SK-N-SH treated with all-trans-retinoic acid at 6 μM for 48 hours (cell line): ENCODE measurements around the gene GRK2.

Experiments
- ATAC-seq: fragments of 200-7000 bp; cut with Tn5 transposase; 3 replicates; pipeline ENCODE4 v1.9.1; 2020; ENCODE audit warnings: mild to moderate bottlenecking, moderate library complexity
- ARNTL ChIP-seq: fragments of 450-650 bp; formaldehyde crosslinking; IDR thresholded peaks from 2 replicates; pipeline ENCODE4 v1.5.0; 2020; ENCODE audit warnings: low read depth, mild to moderate bottlenecking, moderate library complexity, borderline replicate concordance
- BACH2 ChIP-seq: fragments of 250-450 bp; sonication (Bioruptor Pico); IDR thresholded peaks from 2 replicates; pipeline ENCODE4 v1.9.0; 2021; ENCODE audit warnings: mild to moderate bottlenecking, borderline replicate concordance
- GLIS3 ChIP-seq: fragments of 250-450 bp; sonication (Bioruptor Pico); IDR thresholded peaks from 2 replicates; pipeline ENCODE4 v1.5.0; 2020; ENCODE audit warnings: mild to moderate bottlenecking, moderate library complexity
- OSR1 ChIP-seq: fragments of 250-450 bp; sonication (Bioruptor Pico); IDR thresholded peaks from 2 replicates; pipeline ENCODE4 v1.8.0; 2022; ENCODE audit warnings: moderate library complexity, mild to moderate bottlenecking, inconsistent platforms
- PPARA ChIP-seq: fragments of 250-450 bp; sonication (Bioruptor Pico); IDR thresholded peaks from 2 replicates; pipeline ENCODE4 v1.5.0; 2020; ENCODE audit warnings: mild to moderate bottlenecking, borderline replicate concordance
- RARB ChIP-seq: fragments of 250-450 bp; sonication (Bioruptor Pico); IDR thresholded peaks from 2 replicates; pipeline ENCODE4 v1.8.0; 2021; ENCODE audit warnings: mild to moderate bottlenecking, moderate library complexity
- SNAI2 ChIP-seq: fragments of 250-450 bp; sonication (Bioruptor Pico); IDR thresholded peaks from 2 replicates; pipeline ENCODE4 v1.5.0; 2020; ENCODE audit warnings: mild to moderate bottlenecking, moderate library complexity
- TCF4 ChIP-seq: fragments of 250-450 bp; sonication (Bioruptor Pico); IDR thresholded peaks from 2 replicates; pipeline ENCODE4 v1.8.0; 2021; ENCODE audit warnings: mild to moderate bottlenecking, moderate library complexity, borderline replicate concordance
- TOX ChIP-seq: fragments of 250-450 bp; sonication (Bioruptor Pico); IDR thresholded peaks from 2 replicates; pipeline ENCODE4 v1.8.0; 2021; ENCODE audit warnings: mild to moderate bottlenecking, moderate library complexity, borderline replicate concordance
- ZC3H10 ChIP-seq: fragments of 250-450 bp; sonication (Bioruptor Pico); IDR thresholded peaks from 2 replicates; pipeline ENCODE4 v1.5.1; 2021; ENCODE audit warnings: mild to moderate bottlenecking, moderate library complexity
- ZFP3 ChIP-seq: fragments of 250-450 bp; sonication (Bioruptor Pico); IDR thresholded peaks from 2 replicates; pipeline ENCODE4 v1.5.0; 2020; ENCODE audit warnings: mild to moderate bottlenecking, moderate library complexity
- ZFP30 ChIP-seq: fragments of 450-650 bp; formaldehyde crosslinking; IDR thresholded peaks from 2 replicates; pipeline ENCODE4 v1.5.0; 2022; ENCODE audit warnings: mild to moderate bottlenecking, moderate library complexity
- ZNF565 ChIP-seq: fragments of 450-650 bp; formaldehyde crosslinking; conservative IDR thresholded peaks from 2 replicates; pipeline ENCODE4 v1.5.0; 2020; ENCODE audit warnings: low read depth, mild to moderate bottlenecking, moderate library complexity
- ZNF70 ChIP-seq: fragments of 450-650 bp; formaldehyde crosslinking; IDR thresholded peaks from 2 replicates; pipeline ENCODE4 v1.5.0; 2020; ENCODE audit warnings: mild to moderate bottlenecking, moderate library complexity
- ZNF8 ChIP-seq: fragments of 450-650 bp; formaldehyde crosslinking; IDR thresholded peaks from 2 replicates; pipeline ENCODE4 v1.5.0; 2020; ENCODE audit warnings: mild to moderate bottlenecking, moderate library complexity
- TF ChIP-seq, protein P1 (sequence below): fragments of 250-450 bp; sonication (Bioruptor Pico); IDR thresholded peaks from 2 replicates; pipeline ENCODE4 v1.8.0; 2021; ENCODE audit warnings: low read depth, mild to moderate bottlenecking, moderate library complexity, borderline replicate concordance
- TF ChIP-seq, protein P2 (sequence below): fragments of 250-450 bp; sonication (Bioruptor Pico); IDR thresholded peaks from 2 replicates; pipeline ENCODE4 v1.5.1; 2021; ENCODE audit warnings: mild to moderate bottlenecking, moderate library complexity
- TF ChIP-seq, protein P3 (sequence below): fragments of 250-450 bp; sonication (Bioruptor Pico); IDR thresholded peaks from 2 replicates; pipeline ENCODE4 v1.5.1; 2020; ENCODE audit warnings: low read depth, mild to moderate bottlenecking, moderate library complexity
- TF ChIP-seq, protein P4 (sequence below): fragments of 250-450 bp; sonication (Bioruptor Pico); IDR thresholded peaks from 2 replicates; pipeline ENCODE4 v1.5.0; 2020; ENCODE audit warnings: mild to moderate bottlenecking, moderate library complexity
- TF ChIP-seq, protein P5 (sequence below): fragments of 250-450 bp; sonication (Bioruptor Pico); IDR thresholded peaks from 2 replicates; pipeline ENCODE4 v1.8.0; 2020; ENCODE audit warnings: mild to moderate bottlenecking, moderate library complexity, borderline replicate concordance

GRK2 gene

DNA sequence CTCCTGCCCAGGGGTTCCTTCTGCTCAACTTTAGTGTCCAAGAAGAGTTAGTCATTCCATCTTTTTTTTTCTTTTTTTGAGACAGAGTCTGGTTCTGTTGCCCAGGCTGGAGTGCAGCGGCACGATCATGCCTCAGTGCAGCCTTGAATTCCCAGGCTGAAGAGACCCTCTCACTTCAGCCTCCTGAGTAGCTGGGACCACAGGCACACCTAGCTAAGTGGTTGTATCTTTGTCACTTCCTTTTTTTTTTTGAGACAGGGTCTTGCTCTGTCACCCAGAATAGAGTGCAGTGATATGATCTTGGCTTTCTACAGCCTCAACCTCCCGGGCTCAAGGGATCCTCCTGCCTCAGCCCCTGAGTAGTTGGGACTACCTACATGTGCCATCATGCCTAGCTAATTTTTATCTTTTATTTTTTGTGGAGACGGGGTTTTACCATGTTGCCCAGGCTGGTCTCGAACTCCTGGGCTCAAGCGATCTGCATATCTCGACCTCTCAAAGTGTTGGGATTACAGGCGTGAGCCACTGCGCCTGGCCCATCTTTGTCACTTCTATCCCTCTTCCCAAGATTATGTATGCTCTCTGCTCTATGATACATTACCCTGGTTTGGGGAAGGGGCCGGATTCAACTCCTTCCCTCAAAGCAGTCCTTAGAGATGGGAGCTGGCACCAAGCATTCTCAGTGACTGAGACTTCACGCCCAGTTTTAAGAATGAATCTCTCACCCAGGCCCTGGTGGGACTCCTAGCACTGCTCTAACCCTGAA is 47.0 kb downstream of the GRK2 start:
- ATAC-seq, result no peak
- TF ChIP-seq ZNF8, result no peak
- no peak for TF ChIP-seq BACH2
- no peak for TF ChIP-seq ZC3H10 (CRISPR knock-in tag)
- no peak for TF ChIP-seq ZFP30
- TF ChIP-seq, protein P1, sequence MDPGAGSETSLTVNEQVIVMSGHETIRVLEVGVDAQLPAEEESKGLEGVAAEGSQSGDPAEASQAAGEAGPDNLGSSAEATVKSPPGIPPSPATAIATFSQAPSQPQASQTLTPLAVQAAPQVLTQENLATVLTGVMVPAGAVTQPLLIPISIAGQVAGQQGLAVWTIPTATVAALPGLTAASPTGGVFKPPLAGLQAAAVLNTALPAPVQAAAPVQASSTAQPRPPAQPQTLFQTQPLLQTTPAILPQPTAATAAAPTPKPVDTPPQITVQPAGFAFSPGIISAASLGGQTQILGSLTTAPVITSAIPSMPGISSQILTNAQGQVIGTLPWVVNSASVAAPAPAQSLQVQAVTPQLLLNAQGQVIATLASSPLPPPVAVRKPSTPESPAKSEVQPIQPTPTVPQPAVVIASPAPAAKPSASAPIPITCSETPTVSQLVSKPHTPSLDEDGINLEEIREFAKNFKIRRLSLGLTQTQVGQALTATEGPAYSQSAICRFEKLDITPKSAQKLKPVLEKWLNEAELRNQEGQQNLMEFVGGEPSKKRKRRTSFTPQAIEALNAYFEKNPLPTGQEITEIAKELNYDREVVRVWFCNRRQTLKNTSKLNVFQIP, result no peak
- TF ChIP-seq ARNTL, result no peak
- no peak for TF ChIP-seq TOX
- no peak for TF ChIP-seq OSR1
- TF ChIP-seq PPARA (CRISPR knock-in tag), result no peak
- TF ChIP-seq ZNF565 (CRISPR knock-in tag), result no peak
- TF ChIP-seq ZNF70 (CRISPR knock-in tag), result no peak
- TF ChIP-seq, protein P2, sequence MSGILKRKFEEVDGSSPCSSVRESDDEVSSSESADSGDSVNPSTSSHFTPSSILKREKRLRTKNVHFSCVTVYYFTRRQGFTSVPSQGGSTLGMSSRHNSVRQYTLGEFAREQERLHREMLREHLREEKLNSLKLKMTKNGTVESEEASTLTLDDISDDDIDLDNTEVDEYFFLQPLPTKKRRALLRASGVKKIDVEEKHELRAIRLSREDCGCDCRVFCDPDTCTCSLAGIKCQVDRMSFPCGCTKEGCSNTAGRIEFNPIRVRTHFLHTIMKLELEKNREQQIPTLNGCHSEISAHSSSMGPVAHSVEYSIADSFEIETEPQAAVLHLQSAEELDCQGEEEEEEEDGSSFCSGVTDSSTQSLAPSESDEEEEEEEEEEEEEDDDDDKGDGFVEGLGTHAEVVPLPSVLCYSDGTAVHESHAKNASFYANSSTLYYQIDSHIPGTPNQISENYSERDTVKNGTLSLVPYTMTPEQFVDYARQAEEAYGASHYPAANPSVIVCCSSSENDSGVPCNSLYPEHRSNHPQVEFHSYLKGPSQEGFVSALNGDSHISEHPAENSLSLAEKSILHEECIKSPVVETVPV (CRISPR knock-in tag), result no peak
- TF ChIP-seq RARB (CRISPR knock-in tag), result no peak
- no peak for TF ChIP-seq TCF4 (CRISPR knock-in tag)

DNA sequence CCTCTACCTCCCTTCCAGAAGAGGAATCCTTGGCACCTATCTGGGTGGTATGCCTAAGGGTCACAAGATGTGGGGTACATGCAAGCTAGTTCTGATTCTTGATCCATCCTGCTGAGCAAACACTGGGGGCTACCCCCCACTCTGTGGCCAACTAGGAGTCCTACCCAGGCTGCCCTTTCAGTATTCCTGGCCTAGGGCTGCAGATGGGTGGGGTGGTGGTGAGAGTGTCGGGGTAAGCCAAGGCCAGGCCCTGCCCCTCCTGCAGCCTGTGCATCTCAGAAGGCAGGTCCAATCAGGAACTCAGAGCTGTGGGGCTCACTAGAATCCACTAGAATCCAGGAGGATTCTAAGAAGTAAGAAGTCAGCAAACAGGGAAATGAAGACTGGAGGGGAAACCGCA is 47.9 kb downstream of the GRK2 start:
- no peak for ATAC-seq
- TF ChIP-seq ZNF8, result no peak
- no peak for TF ChIP-seq ZFP30
- TF ChIP-seq, protein P3, sequence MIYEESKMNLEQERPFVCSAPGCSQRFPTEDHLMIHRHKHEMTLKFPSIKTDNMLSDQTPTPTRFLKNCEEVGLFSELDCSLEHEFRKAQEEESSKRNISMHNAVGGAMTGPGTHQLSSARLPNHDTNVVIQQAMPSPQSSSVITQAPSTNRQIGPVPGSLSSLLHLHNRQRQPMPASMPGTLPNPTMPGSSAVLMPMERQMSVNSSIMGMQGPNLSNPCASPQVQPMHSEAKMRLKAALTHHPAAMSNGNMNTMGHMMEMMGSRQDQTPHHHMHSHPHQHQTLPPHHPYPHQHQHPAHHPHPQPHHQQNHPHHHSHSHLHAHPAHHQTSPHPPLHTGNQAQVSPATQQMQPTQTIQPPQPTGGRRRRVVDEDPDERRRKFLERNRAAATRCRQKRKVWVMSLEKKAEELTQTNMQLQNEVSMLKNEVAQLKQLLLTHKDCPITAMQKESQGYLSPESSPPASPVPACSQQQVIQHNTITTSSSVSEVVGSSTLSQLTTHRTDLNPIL (CRISPR knock-in tag), result no peak
- no peak for TF ChIP-seq ZNF70 (CRISPR knock-in tag)
- no peak for TF ChIP-seq GLIS3
- no peak for TF ChIP-seq OSR1
- no peak for TF ChIP-seq SNAI2 (CRISPR knock-in tag)
- no peak for TF ChIP-seq TOX
- no peak for TF ChIP-seq ARNTL
- TF ChIP-seq ZC3H10 (CRISPR knock-in tag), result no peak
- TF ChIP-seq, protein P2 (CRISPR knock-in tag), result no peak
- no peak for TF ChIP-seq RARB (CRISPR knock-in tag)
- TF ChIP-seq, protein P4, sequence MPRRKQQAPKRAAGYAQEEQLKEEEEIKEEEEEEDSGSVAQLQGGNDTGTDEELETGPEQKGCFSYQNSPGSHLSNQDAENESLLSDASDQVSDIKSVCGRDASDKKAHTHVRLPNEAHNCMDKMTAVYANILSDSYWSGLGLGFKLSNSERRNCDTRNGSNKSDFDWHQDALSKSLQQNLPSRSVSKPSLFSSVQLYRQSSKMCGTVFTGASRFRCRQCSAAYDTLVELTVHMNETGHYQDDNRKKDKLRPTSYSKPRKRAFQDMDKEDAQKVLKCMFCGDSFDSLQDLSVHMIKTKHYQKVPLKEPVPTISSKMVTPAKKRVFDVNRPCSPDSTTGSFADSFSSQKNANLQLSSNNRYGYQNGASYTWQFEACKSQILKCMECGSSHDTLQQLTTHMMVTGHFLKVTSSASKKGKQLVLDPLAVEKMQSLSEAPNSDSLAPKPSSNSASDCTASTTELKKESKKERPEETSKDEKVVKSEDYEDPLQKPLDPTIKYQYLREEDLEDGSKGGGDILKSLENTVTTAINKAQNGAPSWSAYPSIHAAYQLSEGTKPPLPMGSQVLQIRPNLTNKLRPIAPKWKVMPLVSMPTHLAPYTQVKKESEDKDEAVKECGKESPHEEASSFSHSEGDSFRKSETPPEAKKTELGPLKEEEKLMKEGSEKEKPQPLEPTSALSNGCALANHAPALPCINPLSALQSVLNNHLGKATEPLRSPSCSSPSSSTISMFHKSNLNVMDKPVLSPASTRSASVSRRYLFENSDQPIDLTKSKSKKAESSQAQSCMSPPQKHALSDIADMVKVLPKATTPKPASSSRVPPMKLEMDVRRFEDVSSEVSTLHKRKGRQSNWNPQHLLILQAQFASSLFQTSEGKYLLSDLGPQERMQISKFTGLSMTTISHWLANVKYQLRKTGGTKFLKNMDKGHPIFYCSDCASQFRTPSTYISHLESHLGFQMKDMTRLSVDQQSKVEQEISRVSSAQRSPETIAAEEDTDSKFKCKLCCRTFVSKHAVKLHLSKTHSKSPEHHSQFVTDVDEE (CRISPR knock-in tag), result no peak
- TF ChIP-seq, all 23 proteins: peak for 0

DNA sequence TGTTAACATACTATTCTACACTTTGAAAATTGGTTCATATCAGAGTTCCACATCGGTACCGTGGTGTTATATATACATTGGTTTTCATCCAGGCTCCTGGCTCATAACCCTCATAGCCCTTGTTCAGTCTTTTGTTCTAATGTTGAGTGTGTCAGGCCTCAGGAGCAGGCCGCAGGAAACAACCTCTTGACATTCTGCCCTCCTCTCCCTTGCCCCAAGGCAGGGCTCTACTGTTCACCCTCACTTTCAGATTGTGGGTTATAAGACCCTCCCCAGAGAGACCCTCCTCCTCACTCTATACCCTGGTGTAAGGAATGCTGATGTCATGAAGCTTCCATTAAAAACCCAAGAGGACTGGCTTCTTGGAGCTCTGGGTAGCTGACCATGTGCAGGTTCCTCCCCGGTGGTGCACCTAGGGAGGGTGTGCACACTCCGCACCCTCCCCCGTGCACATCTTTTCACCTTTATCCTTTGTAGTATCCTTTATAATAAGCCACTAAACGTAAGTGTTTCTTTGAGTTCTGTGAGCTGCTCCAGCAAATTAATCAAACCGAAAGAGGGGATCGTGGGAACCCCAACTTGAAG is 49.1 kb downstream of the GRK2 start:
- no peak for ATAC-seq
- TF ChIP-seq ZFP3 (CRISPR knock-in tag) (no peak), ZC3H10 (CRISPR knock-in tag) (no peak), RARB (CRISPR knock-in tag) (no peak), SNAI2 (CRISPR knock-in tag) (no peak), OSR1 (no peak)
- TF ChIP-seq, protein P2 (CRISPR knock-in tag), result no peak
- TF ChIP-seq, protein P1, result no peak
- TF ChIP-seq, protein P3 (CRISPR knock-in tag), result no peak
- TF ChIP-seq, protein P5, sequence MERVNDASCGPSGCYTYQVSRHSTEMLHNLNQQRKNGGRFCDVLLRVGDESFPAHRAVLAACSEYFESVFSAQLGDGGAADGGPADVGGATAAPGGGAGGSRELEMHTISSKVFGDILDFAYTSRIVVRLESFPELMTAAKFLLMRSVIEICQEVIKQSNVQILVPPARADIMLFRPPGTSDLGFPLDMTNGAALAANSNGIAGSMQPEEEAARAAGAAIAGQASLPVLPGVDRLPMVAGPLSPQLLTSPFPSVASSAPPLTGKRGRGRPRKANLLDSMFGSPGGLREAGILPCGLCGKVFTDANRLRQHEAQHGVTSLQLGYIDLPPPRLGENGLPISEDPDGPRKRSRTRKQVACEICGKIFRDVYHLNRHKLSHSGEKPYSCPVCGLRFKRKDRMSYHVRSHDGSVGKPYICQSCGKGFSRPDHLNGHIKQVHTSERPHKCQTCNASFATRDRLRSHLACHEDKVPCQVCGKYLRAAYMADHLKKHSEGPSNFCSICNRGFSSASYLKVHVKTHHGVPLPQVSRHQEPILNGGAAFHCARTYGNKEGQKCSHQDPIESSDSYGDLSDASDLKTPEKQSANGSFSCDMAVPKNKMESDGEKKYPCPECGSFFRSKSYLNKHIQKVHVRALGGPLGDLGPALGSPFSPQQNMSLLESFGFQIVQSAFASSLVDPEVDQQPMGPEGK (CRISPR knock-in tag), result no peak
